ENCODE measurements around the gene CDH11.

Gene CDH11

DNA sequence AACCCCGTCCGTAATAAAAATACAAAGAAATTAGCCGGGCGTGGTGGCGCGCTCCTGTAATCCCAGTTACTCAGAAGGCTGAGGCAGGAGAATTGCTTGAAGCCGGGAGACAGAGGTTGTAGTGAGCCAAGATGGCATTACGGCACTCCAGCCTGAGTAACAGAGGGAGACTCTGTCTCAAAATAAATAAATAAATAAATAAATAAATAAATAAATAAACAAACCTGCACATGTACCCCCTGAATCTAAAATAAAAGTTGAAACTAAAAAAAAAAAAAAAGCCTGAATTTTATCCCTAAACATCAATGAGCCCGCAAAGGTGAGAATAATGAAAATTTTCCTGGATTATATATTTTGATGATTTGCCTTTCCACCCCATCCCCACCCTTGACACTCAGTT lies 124.7 kb downstream of the CDH11 start:
- 100% methylated on average over 6 of the region's 9 CpGs for WGBS (ENCODE audit: insufficient coverage)
- Histone ChIP-seq H3K27me3 (replicated peaks in 2 of 5; ENCODE audit: control insufficient read depth in 4 of 5, insufficient read depth in 5 of 5, low read length in 4 of 5) (no peaks in the 10 kb centered on the region), H3K36me3 (ENCODE audit: control insufficient read depth in 4 of 4, insufficient read depth in 4 of 4, low read length in 3 of 4) (no peaks in the 10 kb centered on the region), H3K4me1 (ENCODE audit: control extremely low read depth in 1 of 4, control insufficient read depth in 4 of 4, insufficient read depth in 4 of 4, low read length in 3 of 4) (no peaks in the 10 kb centered on the region), H3K4me3 (ENCODE audit: control insufficient read depth in 1 of 7, extremely low read depth in 1 of 7, insufficient read depth in 4 of 7, low read depth in 2 of 7, low read length in 6 of 7) (no peak overlapping the region), H3K9me3 (ENCODE audit: control extremely low read depth in 1 of 5, control insufficient read depth in 4 of 5, insufficient read depth in 2 of 5, low read depth in 1 of 5, low read length in 4 of 5) (no peaks in the 10 kb centered on the region), H3K27ac (ENCODE audit: insufficient read depth in 1 of 2, low read depth in 1 of 2, low read length in 2 of 2, poor library complexity in 1 of 2, severe bottlenecking in 2 of 2) (no peak overlapping the region)
- ChIA-PET POLR2A (no interaction called here), CTCF (no interaction called here)
- DNase-seq: no peak

DNA sequence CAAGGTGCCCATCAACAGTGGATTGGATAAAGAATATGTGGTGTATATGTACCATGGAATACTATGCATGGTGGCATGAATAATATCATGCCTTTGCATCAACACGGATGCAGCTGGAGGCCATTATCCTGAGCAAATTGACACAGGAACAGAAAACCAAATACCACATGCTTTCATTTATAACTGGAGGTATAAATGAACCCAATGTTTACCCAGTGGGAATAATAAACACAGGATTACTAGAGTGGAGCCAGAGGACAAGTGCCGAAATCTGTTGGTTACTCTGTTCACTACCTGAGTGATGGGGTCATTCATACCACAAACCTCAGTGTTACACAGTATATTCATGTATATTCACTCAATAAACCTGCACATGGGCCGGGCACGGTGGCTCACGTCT lies 125.2 kb downstream of the CDH11 start:
- WGBS (ENCODE audit: insufficient coverage): 93% methylated on average over 4 of the region's 5 CpGs
- Histone ChIP-seq H3K4me1 (ENCODE audit: control extremely low read depth in 1 of 4, control insufficient read depth in 4 of 4, insufficient read depth in 4 of 4, low read length in 3 of 4) (no peaks in the 10 kb centered on the region), H3K27me3 (replicated peaks in 2 of 5; ENCODE audit: control insufficient read depth in 4 of 5, insufficient read depth in 5 of 5, low read length in 4 of 5) (no peaks in the 10 kb centered on the region), H3K9me3 (ENCODE audit: control extremely low read depth in 1 of 5, control insufficient read depth in 4 of 5, insufficient read depth in 2 of 5, low read depth in 1 of 5, low read length in 4 of 5) (no peaks in the 10 kb centered on the region), H3K36me3 (ENCODE audit: control insufficient read depth in 4 of 4, insufficient read depth in 4 of 4, low read length in 3 of 4) (no peaks in the 10 kb centered on the region), H3K27ac (ENCODE audit: insufficient read depth in 1 of 2, low read depth in 1 of 2, low read length in 2 of 2, poor library complexity in 1 of 2, severe bottlenecking in 2 of 2) (no peak overlapping the region), H3K4me3 (ENCODE audit: control insufficient read depth in 1 of 7, extremely low read depth in 1 of 7, insufficient read depth in 4 of 7, low read depth in 2 of 7, low read length in 6 of 7) (no peak overlapping the region)
- DNase-seq: no peak
- POLR2A ChIA-PET: no interaction called here
- CTCF ChIA-PET: no interaction called here

DNA sequence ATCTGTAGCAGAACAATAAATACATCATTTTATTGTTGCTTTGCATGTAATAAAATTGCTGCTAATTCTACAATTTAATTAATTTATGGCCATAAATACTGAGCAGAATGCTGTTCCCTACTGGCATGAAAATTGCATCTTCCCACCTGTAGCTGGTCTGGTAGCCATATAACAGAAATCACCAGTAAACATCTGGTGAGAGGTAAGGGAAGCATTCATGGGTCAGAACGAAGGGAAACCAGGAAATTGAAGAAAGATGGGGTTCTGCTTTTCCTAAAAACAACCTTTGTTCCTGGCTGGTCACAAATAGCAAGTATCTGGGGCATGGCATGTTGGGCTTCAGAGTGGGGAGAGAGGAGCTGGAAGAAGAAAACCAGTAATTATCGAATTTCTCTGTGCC lies 128.4 kb downstream of the CDH11 start:
- no peak overlapping the region for H3K27ac ChIP-seq (ENCODE audit: insufficient read depth in 1 of 2, low read depth in 1 of 2, low read length in 2 of 2, poor library complexity in 1 of 2, severe bottlenecking in 2 of 2)
- H3K9me3 ChIP-seq (ENCODE audit: control extremely low read depth in 1 of 5, control insufficient read depth in 4 of 5, insufficient read depth in 2 of 5, low read depth in 1 of 5, low read length in 4 of 5): no peaks in the 10 kb centered on the region
- H3K36me3 ChIP-seq (ENCODE audit: control insufficient read depth in 4 of 4, insufficient read depth in 4 of 4, low read length in 3 of 4): no peaks in the 10 kb centered on the region
- H3K27me3 ChIP-seq (replicated peaks in 2 of 5; ENCODE audit: control insufficient read depth in 4 of 5, insufficient read depth in 5 of 5, low read length in 4 of 5): no peaks in the 10 kb centered on the region
- DNase-seq: no peak
- ChIA-PET CTCF (no interaction called here), POLR2A (no interaction called here)
- H3K4me3 ChIP-seq (ENCODE audit: control insufficient read depth in 1 of 7, extremely low read depth in 1 of 7, insufficient read depth in 4 of 7, low read depth in 2 of 7, low read length in 6 of 7): no peak overlapping the region
- no peaks in the 10 kb centered on the region for H3K4me1 ChIP-seq (ENCODE audit: control extremely low read depth in 1 of 4, control insufficient read depth in 4 of 4, insufficient read depth in 4 of 4, low read length in 3 of 4)
- 10% methylated on average over 1 of the region's 2 CpGs for WGBS (ENCODE audit: insufficient coverage)

DNA sequence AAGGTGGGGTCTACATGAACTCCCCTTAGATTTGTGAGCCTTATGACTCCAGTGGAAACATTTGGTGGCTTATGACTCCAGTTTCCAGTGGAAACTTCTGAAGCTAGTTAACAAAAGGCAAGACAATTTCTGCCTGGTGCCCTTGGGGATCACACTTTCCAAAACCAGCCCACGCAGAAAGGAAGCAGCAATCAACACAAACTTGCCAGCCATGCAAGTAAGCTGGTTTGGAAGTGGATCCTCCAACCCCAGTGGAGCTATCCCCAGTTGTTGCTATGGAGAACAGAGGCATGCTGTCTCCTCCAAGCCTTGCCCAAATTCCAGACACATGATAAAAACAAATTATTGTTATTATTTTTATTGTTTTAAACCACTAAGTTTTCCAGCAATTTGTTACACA lies 130.9 kb downstream of the CDH11 start:
- Histone ChIP-seq H3K9me3 (ENCODE audit: control extremely low read depth in 1 of 5, control insufficient read depth in 4 of 5, insufficient read depth in 2 of 5, low read depth in 1 of 5, low read length in 4 of 5) (no peaks in the 10 kb centered on the region), H3K27me3 (replicated peaks in 2 of 5; ENCODE audit: control insufficient read depth in 4 of 5, insufficient read depth in 5 of 5, low read length in 4 of 5) (no peaks in the 10 kb centered on the region), H3K27ac (ENCODE audit: insufficient read depth in 1 of 2, low read depth in 1 of 2, low read length in 2 of 2, poor library complexity in 1 of 2, severe bottlenecking in 2 of 2) (no peak overlapping the region), H3K4me1 (ENCODE audit: control extremely low read depth in 1 of 4, control insufficient read depth in 4 of 4, insufficient read depth in 4 of 4, low read length in 3 of 4) (no peaks in the 10 kb centered on the region), H3K36me3 (ENCODE audit: control insufficient read depth in 4 of 4, insufficient read depth in 4 of 4, low read length in 3 of 4) (no peaks in the 10 kb centered on the region), H3K4me3 (ENCODE audit: control insufficient read depth in 1 of 7, extremely low read depth in 1 of 7, insufficient read depth in 4 of 7, low read depth in 2 of 7, low read length in 6 of 7) (no peak overlapping the region)
- WGBS (ENCODE audit: insufficient coverage): 100% methylated on average over 1 of the region's 1 CpG
- POLR2A ChIA-PET: no interaction called here
- CTCF ChIA-PET: no interaction called here
- DNase-seq: no peak

DNA sequence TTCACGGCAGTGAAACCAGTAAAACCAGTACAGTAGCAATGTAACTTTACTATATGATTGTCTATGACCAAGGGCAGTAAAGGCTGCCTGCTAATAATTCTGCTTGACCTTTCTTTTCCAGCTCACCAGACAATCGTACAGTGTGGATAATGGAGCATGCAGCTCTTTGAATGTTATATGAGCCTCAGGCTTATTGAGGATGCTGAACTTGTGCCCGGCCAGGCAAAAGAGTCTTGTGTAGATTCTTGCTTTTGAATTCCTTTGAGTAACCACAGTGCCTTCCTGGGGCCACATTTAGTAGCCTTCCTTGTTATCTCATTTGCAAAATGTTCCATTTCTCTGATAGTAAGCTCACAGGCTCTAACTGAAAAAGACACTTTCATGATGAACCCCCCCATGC lies 131.8 kb downstream of the CDH11 start:
- ChIA-PET CTCF (no interaction called here), POLR2A (no interaction called here)
- H3K36me3 ChIP-seq (ENCODE audit: control insufficient read depth in 4 of 4, insufficient read depth in 4 of 4, low read length in 3 of 4): no peaks in the 10 kb centered on the region
- 95% methylated on average over 2 of the region's 3 CpGs for WGBS (ENCODE audit: insufficient coverage)
- H3K27me3 ChIP-seq (replicated peaks in 2 of 5; ENCODE audit: control insufficient read depth in 4 of 5, insufficient read depth in 5 of 5, low read length in 4 of 5): no peaks in the 10 kb centered on the region
- no peaks in the 10 kb centered on the region for H3K4me1 ChIP-seq (ENCODE audit: control extremely low read depth in 1 of 4, control insufficient read depth in 4 of 4, insufficient read depth in 4 of 4, low read length in 3 of 4)
- no peaks in the 10 kb centered on the region for H3K9me3 ChIP-seq (ENCODE audit: control extremely low read depth in 1 of 5, control insufficient read depth in 4 of 5, insufficient read depth in 2 of 5, low read depth in 1 of 5, low read length in 4 of 5)
- H3K4me3 ChIP-seq (ENCODE audit: control insufficient read depth in 1 of 7, extremely low read depth in 1 of 7, insufficient read depth in 4 of 7, low read depth in 2 of 7, low read length in 6 of 7): no peak overlapping the region
- no peak overlapping the region for H3K27ac ChIP-seq (ENCODE audit: insufficient read depth in 1 of 2, low read depth in 1 of 2, low read length in 2 of 2, poor library complexity in 1 of 2, severe bottlenecking in 2 of 2)
- no peak for DNase-seq

DNA sequence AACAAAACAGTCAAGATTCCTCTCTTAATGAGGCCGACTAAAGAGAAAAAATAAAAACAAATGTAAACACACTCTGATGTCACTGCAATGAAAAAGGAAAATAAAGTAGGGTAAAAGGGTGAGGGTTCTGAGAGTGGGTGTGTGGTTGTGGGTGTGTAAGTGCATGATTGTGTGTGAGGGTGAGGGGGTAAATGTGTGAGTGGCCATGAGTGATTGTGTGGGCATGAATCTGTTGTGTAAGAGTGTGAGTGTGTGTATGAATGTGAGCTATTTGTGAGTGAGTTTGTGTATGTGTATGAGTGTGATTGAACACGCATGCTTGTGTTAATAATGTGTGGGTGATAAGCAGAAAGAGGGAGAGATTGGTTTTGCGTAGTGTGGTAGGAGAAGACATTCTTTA lies 132.8 kb downstream of the CDH11 start:
- DNase-seq: no peak

DNA sequence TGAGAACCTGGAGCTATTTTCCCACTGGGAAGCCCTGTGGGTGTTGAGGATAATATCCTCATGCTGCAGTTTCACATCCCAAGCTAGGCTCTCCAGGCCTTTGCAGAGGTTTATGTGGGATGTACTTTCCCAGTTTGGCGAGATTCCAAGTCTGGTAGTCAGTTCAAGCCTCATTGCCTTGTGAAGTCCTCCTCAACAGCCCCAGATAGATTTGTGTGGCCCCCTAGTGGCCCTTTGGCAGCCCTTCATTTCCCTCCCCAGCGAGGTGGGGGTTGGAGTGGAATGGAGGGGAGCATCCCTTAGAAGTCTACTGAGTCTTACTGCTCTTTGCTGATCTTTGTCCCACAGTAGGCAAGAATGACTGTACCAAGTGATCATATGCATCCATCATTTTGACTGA lies 137.9 kb downstream of the CDH11 start:
- ChIA-PET CTCF (no interaction called here), POLR2A (no interaction called here)
- Histone ChIP-seq H3K36me3 (ENCODE audit: control insufficient read depth in 4 of 4, insufficient read depth in 4 of 4, low read length in 3 of 4) (no peaks in the 10 kb centered on the region), H3K27ac (ENCODE audit: insufficient read depth in 1 of 2, low read depth in 1 of 2, low read length in 2 of 2, poor library complexity in 1 of 2, severe bottlenecking in 2 of 2) (no peak overlapping the region), H3K4me1 (ENCODE audit: control extremely low read depth in 1 of 4, control insufficient read depth in 4 of 4, insufficient read depth in 4 of 4, low read length in 3 of 4) (no peaks in the 10 kb centered on the region), H3K4me3 (ENCODE audit: control insufficient read depth in 1 of 7, extremely low read depth in 1 of 7, insufficient read depth in 4 of 7, low read depth in 2 of 7, low read length in 6 of 7) (no peak overlapping the region), H3K9me3 (ENCODE audit: control extremely low read depth in 1 of 5, control insufficient read depth in 4 of 5, insufficient read depth in 2 of 5, low read depth in 1 of 5, low read length in 4 of 5) (no peaks in the 10 kb centered on the region), H3K27me3 (replicated peaks in 2 of 5; ENCODE audit: control insufficient read depth in 4 of 5, insufficient read depth in 5 of 5, low read length in 4 of 5) (no peaks in the 10 kb centered on the region)
- WGBS (ENCODE audit: insufficient coverage): 57% methylated on average over 1 of the region's 2 CpGs
- no peak for DNase-seq

More for the DNA sequence above, 132.8 kb downstream of the CDH11 start:
- no peaks in the 10 kb centered on the region for H3K36me3 ChIP-seq (ENCODE audit: control insufficient read depth in 4 of 4, insufficient read depth in 4 of 4, low read length in 3 of 4)
- H3K27ac ChIP-seq (ENCODE audit: insufficient read depth in 1 of 2, low read depth in 1 of 2, low read length in 2 of 2, poor library complexity in 1 of 2, severe bottlenecking in 2 of 2): no peak overlapping the region
- no peaks in the 10 kb centered on the region for H3K4me1 ChIP-seq (ENCODE audit: control extremely low read depth in 1 of 4, control insufficient read depth in 4 of 4, insufficient read depth in 4 of 4, low read length in 3 of 4)
- no peaks in the 10 kb centered on the region for H3K27me3 ChIP-seq (replicated peaks in 2 of 5; ENCODE audit: control insufficient read depth in 4 of 5, insufficient read depth in 5 of 5, low read length in 4 of 5)
- ChIA-PET CTCF (no interaction called here), POLR2A (no interaction called here)
- no peak overlapping the region for H3K4me3 ChIP-seq (ENCODE audit: control insufficient read depth in 1 of 7, extremely low read depth in 1 of 7, insufficient read depth in 4 of 7, low read depth in 2 of 7, low read length in 6 of 7)
- WGBS (ENCODE audit: insufficient coverage): 91% methylated on average over 2 of the region's 3 CpGs
- H3K9me3 ChIP-seq (ENCODE audit: control extremely low read depth in 1 of 5, control insufficient read depth in 4 of 5, insufficient read depth in 2 of 5, low read depth in 1 of 5, low read length in 4 of 5): no peaks in the 10 kb centered on the region

DNA sequence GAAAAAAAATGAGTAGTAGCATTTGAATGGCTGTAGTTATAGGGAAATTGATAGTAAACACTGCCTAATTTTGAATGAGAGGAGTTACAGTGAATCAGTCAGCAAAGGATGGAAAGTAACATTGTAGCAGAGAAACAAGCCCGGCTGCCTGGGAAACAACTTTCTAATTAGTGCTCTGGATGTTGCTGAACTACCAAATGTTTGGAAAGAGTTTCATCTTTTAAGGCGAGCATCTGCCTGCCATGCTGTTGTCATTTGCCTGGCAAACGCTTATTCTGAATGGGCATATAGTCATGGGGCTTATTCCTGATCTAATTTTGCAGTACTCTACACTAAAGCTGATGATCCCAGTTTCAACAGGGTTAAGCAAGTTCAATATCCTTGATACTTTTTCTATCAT lies 138.6 kb downstream of the CDH11 start:
- 95% methylated on average over 3 of the region's 3 CpGs for WGBS (ENCODE audit: insufficient coverage)

More for the DNA sequence above, 138.6 kb downstream of the CDH11 start:
- ChIA-PET POLR2A (no interaction called here), CTCF (no interaction called here)
- Histone ChIP-seq H3K36me3 (ENCODE audit: control insufficient read depth in 4 of 4, insufficient read depth in 4 of 4, low read length in 3 of 4) (no peaks in the 10 kb centered on the region), H3K27me3 (replicated peaks in 2 of 5; ENCODE audit: control insufficient read depth in 4 of 5, insufficient read depth in 5 of 5, low read length in 4 of 5) (no peaks in the 10 kb centered on the region), H3K4me3 (ENCODE audit: control insufficient read depth in 1 of 7, extremely low read depth in 1 of 7, insufficient read depth in 4 of 7, low read depth in 2 of 7, low read length in 6 of 7) (no peak overlapping the region), H3K9me3 (ENCODE audit: control extremely low read depth in 1 of 5, control insufficient read depth in 4 of 5, insufficient read depth in 2 of 5, low read depth in 1 of 5, low read length in 4 of 5) (no peaks in the 10 kb centered on the region), H3K27ac (ENCODE audit: insufficient read depth in 1 of 2, low read depth in 1 of 2, low read length in 2 of 2, poor library complexity in 1 of 2, severe bottlenecking in 2 of 2) (no peak overlapping the region), H3K4me1 (ENCODE audit: control extremely low read depth in 1 of 4, control insufficient read depth in 4 of 4, insufficient read depth in 4 of 4, low read length in 3 of 4) (no peaks in the 10 kb centered on the region)
- DNase-seq: no peak

All from common myeloid progenitor, CD34-positive (primary cell).